Lung (tissue), 12 donors: Measurements from ENCODE around the gene TBC1D21. TPM values are rescaled to one million over a fixed set of nuclear protein-coding genes. Genes with fewer than 3 reads are reported as not detected.

Experiments
- ATAC-seq: fragments of 200-7000 bp; cut with Tn5 transposase; one replicate; pipeline ENCODE4 v1.9.1; 2020; ENCODE audit warnings: moderate number of reproducible peaks; ENCODE audit not compliant: insufficient read depth, low FRiP score
- DNase-seq, 3 donors: peaks; one replicate each; pipeline ENCODE4 v3.0.0-alpha.2; 2013 to 2017
- H3K27ac ChIP-seq, 2 donors: one replicate each; pipeline ENCODE4 v1.5.1; 2013; ENCODE audit warnings: mild to moderate bottlenecking in 2 of 2, moderate library complexity in 2 of 2, control low read depth in 1 of 2, inconsistent platforms in 1 of 2, low read depth in 1 of 2, low read length in 1 of 2
- H3K27me3 ChIP-seq, 3 donors: one replicate each; pipeline ENCODE4 v1.5.1; 2013; ENCODE audit warnings: low read length in 2 of 3; ENCODE audit not compliant: control insufficient read depth in 3 of 3, insufficient read depth in 3 of 3
- H3K36me3 ChIP-seq, 4 donors: one replicate each; pipeline ENCODE4 v1.5.1; 2013; ENCODE audit warnings: low read length in 4 of 4, mild to moderate bottlenecking in 1 of 4, moderate library complexity in 1 of 4; ENCODE audit not compliant: control insufficient read depth in 4 of 4, insufficient read depth in 4 of 4
- H3K4me1 ChIP-seq, 5 donors: one replicate each; pipeline ENCODE4 v1.5.1; 2013; ENCODE audit warnings: low read length in 5 of 5, mild to moderate bottlenecking in 2 of 5, moderate library complexity in 1 of 5; ENCODE audit not compliant: control insufficient read depth in 5 of 5, insufficient read depth in 5 of 5
- H3K4me3 ChIP-seq: one replicate; pipeline ENCODE4 v1.5.1; 2013; ENCODE audit warnings: mild to moderate bottlenecking, control low read depth, moderate library complexity
- H3K9ac ChIP-seq, 2 donors: one replicate each; pipeline ENCODE4 v1.5.1; 2013; ENCODE audit warnings: low read length in 2 of 2, control low read depth in 1 of 2; ENCODE audit not compliant: insufficient read depth in 1 of 2
- H3K9me3 ChIP-seq, 4 donors: one replicate each; pipeline ENCODE4 v1.5.1; 2013; ENCODE audit warnings: low read length in 3 of 4, mild to moderate bottlenecking in 1 of 4, moderate library complexity in 1 of 4; ENCODE audit not compliant: control insufficient read depth in 4 of 4, insufficient read depth in 3 of 4
- WGBS, 2 donors: extraction: QIAGEN DNeasy Blood & Tissue Kit; methylation state at CpG; one replicate each; pipeline ENCODE4 v1.1.7; 2013; 5-methylcytosine and 5-hydroxymethylcytosine counted together
- polyA plus RNA-seq, 2 donors: library from polyadenylated mRNA; stranded (reverse); fragments of 200-250 nt; gene quantifications; one replicate each; pipeline ENCODE4 v1.2.1, GENCODE V29; 2013
- total RNA-seq, 2 donors: library from RNA; depleted of rRNA in 1 of 2; stranded (reverse); fragments of >200 nt in 1 of 2; gene quantifications; one replicate each; pipeline ENCODE4 v1.2.1, GENCODE V29; 2014 to 2021
- TF ChIP-seq, protein P1 (sequence below): IDR thresholded peaks from 2 replicates; pipeline ENCODE4 v1.5.1; 2012; ENCODE audit warnings: mild to moderate bottlenecking; ENCODE audit errors: control extremely low read depth, extremely low read depth
- donor health status: control.
- donor health status: control.
- donor health status: Bipolar disorder and iron deficiency.
- donor health status: healthy.
- donor health status: DM: yes; HTN: yes; CAD: no.

Gene TBC1D21
- total and polyA plus RNA-seq, 4 donors = not detected

DNA sequence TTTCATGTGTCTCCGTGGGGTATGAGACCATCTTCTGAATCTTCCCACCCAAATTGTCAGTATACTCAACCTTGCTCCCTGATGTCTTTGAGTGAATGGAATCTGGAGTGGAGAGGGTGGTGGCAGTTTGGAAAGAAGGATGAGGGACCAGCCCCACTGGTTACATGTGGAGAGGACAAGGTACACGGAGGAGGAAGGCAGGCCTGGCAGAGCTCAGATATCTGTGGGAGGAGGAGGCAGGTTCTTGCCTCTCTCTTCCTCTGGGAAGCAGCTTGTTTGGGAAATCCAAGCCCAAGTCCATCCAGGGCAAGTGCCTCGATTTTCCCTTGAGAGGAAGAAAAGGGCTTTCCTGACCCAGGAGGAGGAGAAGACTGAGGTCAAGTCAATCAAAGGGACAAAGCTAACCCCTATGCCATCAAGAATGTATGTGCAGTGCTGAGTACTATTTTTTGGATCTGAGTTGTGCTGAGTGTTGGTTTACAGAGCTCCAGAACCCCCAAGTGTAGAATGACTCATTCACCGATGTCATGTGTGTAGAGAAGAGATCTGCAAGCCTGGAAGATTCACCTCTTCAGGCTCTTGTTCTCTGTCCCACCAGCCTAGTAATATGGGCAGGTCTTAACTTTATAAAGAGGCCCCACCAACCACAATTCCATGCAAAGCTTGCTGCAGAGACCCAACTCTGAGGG lies 33.1 kb downstream of the TBC1D21 start:
- no peak overlapping the region for H3K27ac ChIP-seq
- H3K9ac ChIP-seq = no peak overlapping the region
- H3K4me3 ChIP-seq = no peak overlapping the region
- TF ChIP-seq, protein P1, sequence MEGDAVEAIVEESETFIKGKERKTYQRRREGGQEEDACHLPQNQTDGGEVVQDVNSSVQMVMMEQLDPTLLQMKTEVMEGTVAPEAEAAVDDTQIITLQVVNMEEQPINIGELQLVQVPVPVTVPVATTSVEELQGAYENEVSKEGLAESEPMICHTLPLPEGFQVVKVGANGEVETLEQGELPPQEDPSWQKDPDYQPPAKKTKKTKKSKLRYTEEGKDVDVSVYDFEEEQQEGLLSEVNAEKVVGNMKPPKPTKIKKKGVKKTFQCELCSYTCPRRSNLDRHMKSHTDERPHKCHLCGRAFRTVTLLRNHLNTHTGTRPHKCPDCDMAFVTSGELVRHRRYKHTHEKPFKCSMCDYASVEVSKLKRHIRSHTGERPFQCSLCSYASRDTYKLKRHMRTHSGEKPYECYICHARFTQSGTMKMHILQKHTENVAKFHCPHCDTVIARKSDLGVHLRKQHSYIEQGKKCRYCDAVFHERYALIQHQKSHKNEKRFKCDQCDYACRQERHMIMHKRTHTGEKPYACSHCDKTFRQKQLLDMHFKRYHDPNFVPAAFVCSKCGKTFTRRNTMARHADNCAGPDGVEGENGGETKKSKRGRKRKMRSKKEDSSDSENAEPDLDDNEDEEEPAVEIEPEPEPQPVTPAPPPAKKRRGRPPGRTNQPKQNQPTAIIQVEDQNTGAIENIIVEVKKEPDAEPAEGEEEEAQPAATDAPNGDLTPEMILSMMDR = no peak
- DNase-seq (no peak), ATAC-seq (no peak)
- peaks cover 0 to 2% (median 0%) of the 10 kb centered on the region in 5 donors for H3K4me1 ChIP-seq
- H3K9me3 ChIP-seq = no peaks in the 10 kb centered on the region
- H3K27me3 ChIP-seq = no peaks in the 10 kb centered on the region
- no peaks in the 10 kb centered on the region for H3K36me3 ChIP-seq
- WGBS, 2 donors = 74 to 86% methylated on average over 4 of the region's 4 CpGs

DNA sequence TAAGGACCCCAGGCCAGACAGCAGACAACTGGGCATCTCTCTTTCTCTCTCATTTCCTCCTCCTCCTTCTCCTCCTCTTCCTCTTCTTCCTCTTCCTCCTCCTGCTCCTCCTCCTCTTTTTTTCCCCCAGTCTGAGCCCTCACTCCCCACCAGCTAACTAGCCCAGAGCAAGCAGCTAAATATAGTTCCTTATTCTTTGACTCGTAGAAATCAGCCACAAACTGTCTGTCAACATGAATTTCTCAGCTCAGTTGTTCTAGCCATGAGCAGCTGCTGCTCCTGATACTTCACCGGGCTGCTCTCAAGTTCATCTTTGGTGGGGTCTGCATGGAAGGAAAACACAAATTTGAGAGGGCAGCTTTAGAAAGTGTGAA lies 33.7 kb downstream of the TBC1D21 start:
- Histone ChIP-seq H3K36me3 (no peaks in the 10 kb centered on the region), H3K9me3 (no peaks in the 10 kb centered on the region), H3K4me1 (peaks cover 0 to 2% (median 0%) of the 10 kb centered on the region in 5 donors), H3K9ac (no peak overlapping the region), H3K27me3 (no peaks in the 10 kb centered on the region), H3K27ac (no peak overlapping the region), H3K4me3 (no peak overlapping the region)
- WGBS, 2 donors = 20 to 56% methylated on average over 2 of the region's 2 CpGs
- ATAC-seq (no peak), DNase-seq (no peak)
- TF ChIP-seq, protein P1 = no peak

DNA sequence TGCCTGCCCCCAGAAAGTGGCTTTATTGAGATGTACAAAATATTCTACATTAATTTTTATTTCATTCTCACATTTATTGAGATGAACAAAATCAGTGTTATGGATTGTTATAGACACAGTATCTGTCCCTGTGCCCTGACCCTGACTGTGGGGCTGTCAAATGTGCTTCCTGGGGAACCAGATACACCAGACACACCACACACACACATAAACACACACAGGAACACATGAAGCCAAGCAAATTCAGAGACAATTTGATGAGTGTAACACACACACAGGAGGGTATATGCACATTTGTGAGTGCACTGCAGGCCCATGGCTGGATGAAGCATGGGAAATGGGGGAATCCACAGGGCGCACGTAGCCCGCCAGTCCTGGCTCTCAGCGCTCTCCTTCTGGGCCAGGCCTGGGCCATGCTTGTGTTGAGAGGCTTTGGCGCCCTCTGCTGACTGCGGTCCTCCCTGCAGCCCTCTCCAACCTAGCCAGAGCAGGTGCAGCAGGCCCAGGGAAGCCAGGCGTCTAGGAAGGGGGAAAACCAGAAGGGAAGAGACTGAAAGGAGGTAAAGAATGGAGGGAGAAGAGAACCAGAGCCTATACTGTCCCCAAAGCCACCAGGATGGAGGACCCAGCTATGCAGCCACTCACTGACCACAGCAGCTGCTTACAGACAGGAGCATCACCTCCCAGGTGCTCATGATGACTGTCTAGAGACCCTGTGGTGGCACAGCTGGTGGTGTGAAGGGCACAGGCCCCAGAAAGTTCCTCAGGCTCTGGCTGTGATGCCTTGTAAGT lies 34.9 kb downstream of the TBC1D21 start:
- no peak overlapping the region for H3K27ac ChIP-seq
- no peak overlapping the region for H3K9ac ChIP-seq
- H3K27me3 ChIP-seq = no peaks in the 10 kb centered on the region
- ATAC-seq = peak; percentile 92
- TF ChIP-seq, protein P1 = peak; percentile 70
- no peaks in the 10 kb centered on the region for H3K9me3 ChIP-seq
- DNase-seq = peak; percentile 80 to 86 (median 84)
- no peaks in the 10 kb centered on the region for H3K36me3 ChIP-seq
- H3K4me3 ChIP-seq = no peak overlapping the region
- H3K4me1 ChIP-seq = peaks cover 0 to 2% (median 0%) of the 10 kb centered on the region in 5 donors
- WGBS, 2 donors = 15 to 17% methylated on average over 7 of the region's 7 CpGs
